Limb (tissue), 2 donors: ENCODE results near the gene NFATC1.
A peak's percentile ranks its signal among the peaks of the same experiment; 100 is the strongest.

Experiments used
- DNase-seq, 2 donors: peaks; one replicate each; pipeline ENCODE4 v3.0.0-alpha.2; 2016; ENCODE audit errors: extremely low spot score in 2 of 2

Gene NFATC1

DNA sequence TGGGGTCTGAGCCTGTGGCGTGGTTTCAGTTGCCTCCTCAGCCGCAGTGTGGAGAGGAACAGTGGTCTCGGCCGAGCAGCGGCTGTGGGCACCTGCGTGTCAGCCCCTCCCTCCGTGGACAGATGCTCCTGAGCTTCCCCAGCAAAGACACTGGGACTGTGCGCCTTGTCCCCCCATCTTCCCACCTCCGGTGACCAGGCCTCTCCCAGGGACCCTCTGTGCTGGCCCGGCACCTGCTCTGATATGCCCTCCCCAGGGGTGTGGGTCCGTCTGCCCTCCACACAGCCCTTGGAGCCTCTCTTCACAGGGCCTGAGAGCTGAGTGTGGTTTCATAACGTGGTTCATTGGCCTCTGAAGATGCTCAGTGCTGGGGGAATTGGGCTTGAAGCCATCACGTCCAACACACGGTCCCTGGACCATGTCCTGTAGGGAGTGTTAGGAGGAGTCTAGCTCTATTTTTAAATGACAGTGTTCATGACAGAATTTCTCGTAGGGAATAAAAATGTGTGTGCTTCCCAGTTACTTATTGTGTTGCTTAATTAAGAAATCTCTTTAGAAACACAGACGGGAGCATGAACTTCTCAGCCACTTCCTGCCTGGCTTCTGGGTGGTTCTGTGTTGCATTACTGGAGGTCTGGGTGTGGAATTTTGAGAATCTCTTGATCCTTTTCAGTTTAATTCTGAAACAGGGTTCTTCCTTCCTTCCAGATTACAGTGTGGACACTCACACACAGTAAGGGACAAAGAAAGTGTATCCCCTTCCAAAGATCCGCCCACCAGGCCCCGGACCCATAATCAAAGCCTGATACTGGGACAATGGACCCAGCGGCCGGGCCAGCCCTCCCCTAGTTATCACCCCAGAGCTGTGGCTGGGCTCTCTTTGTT is 110.7 kb downstream of the NFATC1 start:
- DNase-seq = peak in 1 of 2 donors; percentile 28

DNA sequence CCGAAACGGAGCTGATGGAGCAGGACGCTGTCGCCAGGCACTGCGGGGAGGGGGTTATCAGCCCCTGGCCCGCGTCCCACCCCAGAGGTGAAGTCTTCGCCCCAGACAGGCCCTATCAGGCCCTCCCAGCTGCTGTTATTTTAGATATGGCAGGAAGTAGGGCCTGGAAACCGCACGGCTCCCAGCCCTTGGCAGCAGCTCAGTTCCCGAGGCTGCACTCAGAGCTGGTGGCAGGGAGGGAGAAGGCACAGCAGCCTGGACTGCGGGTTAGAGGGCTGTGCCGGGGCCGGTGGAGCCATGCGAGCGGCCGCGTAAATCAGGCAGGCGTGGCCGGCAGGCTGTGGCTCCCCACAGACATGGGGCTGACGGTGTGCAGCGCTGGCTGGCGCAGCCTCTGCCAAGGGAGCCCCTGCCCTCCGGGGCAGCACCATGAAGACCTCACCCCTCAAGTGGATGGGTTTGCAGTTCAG is 111.4 kb downstream of the NFATC1 start:
- DNase-seq = peak; percentile 42 to 71

DNA sequence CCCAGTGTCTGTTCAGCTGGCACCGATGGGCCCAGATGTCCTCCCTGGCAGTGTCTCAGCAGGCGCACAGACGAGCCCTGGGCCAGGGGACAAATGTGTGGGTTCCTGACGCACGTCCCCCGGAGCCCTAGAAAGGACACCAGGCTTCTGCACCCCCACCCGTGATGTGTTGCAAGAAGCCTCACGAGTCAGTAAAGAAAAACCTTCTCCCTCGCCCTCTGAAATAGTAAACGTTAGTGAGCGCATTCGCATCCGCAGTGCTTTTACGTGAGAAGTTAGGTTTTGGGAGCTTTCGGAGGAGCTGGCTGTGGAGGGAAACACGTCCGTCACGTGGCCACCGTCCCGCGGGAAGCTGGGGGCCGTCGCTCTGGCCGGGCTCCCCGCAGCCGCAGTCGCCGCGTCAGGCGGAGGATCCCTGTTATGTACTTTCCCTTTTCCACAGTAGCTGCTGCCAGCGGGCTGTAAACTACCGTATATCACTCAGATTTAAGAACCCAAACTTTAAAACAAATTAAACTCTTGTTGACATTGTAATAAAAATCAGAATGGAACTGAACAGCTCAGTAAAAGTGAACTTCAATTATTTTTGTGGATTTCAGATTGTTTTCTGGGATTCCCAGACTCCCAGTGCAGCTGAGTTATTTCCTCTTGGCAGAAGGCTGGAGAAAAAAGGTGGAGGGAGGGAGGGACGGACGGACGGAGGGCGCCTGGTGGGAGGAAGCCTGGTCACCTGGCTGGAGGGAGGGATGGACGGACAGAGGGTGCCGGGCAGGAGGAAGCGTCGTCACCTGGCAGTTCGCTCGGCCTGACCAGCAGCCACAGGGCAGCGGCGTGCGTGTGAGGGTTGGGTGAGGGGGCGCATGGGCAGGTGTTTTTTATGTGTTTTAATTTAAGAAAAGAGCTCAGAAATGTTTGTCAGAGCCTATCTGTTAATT is 112.1 kb downstream of the NFATC1 start:
- DNase-seq = peak; percentile 67 to 85

DNA sequence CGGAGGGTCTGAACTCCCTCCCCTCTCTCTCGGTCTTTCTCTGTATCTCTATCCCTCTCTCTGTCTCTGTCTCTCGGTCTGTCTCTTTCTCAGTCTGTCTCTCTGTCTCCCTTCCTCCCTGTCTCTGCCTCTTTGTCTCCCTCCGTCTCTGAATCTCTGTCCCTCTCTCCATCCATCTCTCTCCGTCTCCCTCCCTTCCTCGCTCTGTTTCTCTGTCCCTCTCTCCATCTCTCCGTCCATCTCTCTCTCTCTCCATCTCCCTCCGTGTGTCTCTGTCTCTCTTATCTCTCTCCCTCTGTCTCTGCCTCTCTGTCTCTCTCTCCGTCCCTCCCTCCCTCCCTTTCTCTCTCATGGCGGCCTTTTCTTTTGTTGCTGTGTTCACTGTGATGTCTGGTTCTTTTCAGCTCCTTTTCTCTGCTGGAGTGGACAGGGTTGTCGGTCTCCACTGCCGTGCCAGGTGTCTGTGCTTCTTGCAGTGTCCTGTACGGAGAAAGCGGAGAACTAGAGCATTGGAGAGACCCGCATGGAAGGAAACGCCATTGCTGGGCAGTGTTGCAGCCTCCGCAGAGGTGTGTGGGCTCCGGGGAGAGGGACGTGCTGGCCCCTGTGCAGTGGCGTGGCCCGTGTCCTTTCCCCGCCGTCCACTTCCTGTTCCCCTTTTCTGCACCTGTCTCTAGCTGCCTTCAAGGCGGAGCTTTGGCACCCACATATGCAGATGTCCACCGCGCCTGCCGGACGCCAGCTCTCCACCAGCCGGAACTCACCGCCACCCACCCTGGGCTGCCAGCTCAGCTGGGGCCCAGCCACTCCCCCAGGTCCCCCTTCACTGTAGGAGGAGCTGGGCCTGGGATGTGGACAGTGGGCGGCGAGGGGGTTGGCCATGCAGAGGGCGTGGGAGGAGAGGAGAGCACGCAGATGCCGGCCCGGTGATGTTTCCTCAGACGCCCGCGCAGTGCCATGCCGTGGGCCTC is 113.1 kb downstream of the NFATC1 start:
- peak in 1 of 2 donors; percentile 20 for DNase-seq

DNA sequence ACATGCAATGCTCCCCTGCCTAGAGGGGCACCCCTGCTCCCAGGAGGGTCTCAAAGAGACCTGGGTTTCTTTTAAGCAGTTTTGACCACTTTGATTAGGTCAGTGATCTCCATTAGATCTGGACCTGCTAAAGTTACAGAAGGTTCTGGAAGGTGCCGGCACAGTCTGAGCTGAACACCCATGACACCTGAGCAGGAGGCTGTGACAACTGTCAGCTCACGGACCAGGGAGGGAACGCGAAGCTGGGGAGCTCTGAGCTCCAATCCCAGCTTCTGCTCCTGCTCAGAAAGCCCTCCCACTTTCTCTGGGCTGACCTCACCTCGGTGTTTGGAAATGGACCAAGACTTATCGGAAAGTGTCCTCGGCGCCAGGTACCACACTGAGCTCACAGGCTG is 113.8 kb downstream of the NFATC1 start:
- peak in 1 of 2 donors; percentile 21 for DNase-seq

DNA sequence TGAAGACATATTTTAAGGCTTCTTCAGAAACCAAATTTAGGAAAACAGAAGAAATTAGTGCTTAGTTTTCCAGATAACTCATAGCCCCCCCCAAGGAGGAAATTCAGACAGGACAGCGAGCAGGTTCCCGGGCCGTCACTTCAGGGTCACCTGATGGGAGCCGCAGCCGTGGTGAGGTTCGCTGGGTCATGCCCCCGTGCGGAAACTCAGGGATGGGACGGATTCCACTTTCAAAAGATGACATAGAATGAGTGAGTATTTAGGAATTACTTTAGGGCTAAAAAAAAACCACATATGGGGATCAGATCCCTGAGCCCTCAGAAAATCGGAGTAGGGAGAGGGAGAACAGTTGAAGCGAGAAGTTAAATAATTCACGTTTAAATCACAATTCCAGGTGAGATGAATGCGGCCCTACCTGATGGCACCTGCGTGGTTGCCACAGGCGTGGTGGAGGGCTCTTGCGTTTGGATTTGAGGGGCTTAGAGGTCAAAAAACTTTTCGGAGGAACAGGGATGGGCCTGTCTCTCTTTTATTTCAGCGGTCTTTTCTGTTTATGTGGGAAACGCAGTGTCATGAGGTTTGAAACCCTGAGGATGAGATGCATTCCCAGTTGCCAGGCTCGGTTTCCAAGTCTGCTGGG is 114.4 kb downstream of the NFATC1 start:
- DNase-seq = peak in 1 of 2 donors; percentile 8

DNA sequence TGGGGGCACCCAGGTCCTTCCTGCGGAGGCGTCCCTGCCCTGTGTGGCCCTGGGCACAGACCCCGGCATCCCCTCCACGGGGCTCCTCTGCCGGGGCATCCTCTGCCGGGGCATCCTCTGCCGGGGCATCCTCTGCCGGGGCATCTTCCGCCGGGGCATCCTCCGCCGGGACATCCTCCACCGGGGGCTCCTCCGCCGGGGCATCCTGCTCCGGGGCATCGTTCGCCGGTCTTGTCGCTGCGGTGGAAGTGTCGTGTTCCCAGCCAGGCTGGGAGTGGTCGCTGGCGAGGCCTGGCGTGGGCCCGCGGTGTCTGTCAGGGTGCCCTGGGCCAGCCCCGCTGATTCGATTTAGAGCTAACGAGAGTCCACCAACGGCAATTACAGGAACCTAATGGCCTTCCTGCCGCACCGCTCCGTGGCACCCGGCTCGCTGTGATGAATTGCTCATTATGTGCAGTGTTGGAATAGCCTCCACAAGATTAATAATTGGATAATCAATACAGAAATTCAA is 115.1 kb downstream of the NFATC1 start:
- DNase-seq = peak in 1 of 2 donors; percentile 20

DNA sequence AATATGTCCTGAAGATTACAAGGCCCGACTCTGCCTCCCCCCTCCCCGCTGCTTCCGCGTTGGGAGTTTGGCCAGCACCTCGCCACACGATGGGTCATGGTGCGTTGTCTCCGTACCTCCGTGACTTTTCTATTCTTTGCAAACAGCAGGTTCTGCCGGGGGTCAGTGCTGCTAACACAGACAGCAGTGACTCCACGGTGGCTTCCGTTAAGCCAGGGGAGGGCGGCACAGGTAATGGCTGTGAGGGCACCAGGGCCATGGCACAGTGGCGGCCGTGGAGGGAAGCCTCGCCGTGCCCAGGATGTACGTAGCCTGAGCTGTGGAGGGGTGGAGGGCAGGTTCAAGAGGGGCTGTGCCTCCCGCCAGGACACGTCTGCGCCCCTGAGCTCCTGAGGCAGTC is 115.5 kb downstream of the NFATC1 start:
- peak in 1 of 2 donors; percentile 23 for DNase-seq

DNA sequence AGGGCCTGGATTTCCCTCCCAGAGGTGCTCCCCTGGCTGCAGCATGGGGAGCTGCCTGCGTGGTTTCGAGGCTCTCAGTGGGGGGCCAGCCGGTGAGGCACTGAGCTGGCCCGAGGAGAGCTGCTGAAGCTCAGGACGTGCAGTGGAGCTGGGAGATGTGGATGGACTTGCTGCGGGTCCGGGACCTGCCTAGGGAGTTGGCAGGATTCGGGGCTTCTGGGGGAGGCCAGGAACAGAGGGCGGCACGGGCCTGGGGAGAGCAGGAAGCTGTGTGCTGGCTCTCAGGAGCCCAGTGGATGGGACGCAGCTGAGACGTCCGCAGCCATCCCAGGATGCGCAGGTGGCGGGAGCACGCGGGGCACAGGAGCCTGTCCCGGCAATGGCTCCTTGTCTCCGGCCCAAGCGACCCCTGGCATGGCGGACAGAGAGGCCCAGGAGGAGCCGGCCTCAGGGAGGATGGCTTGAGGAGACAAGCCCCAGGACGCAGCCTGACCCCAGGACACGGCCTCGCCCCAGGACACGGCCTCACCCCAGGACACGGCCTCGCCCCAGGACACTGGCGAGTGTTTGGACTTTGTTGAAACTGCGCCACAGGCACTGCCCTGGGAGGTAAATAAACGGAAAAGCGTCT is 116.1 kb downstream of the NFATC1 start:
- DNase-seq = peak in 1 of 2 donors; percentile 29

DNA sequence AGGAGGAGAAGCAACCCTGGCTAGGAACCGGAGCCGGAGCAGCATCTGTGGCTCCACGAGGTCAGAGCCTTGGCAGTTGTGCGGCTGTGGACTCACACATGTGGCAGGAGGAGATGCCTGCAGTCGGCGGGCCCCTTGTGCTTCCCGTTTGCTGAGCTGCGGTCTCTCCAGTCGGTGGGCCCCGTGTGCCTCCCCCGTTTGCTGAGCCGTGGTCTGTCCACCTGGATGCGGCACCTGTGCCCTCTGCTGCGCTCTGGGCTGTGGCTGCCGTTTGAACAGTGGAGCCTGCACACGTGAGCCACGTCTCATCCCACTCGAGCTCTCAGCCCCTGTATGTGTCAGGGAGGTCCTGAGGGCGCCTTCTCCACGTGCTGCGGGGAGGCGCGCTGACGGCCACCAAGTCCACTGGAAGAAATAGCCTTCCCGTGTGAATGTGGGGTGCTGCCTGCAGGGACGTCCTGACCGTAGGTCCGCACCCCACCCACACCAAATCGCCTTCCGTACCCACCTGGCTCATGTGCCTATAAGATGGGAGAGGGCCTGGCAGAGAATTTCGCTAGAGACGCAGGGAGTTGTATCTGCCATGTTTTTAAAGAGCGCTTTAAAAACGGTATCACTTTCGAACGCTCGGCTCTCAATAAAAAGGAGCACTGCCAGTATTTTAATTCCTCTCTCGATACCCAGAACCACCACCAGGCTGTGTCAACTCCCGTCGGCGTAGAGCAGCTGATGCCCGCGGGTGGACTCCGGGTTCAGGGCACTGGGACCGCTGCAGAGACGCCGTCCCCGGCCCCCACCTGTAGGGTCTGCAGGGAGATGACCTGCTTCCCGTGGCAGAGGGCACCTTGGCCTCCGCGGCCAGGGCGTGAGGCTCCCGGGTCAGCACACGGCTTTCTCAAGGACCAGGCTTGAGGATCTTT is 117.0 kb downstream of the NFATC1 start:
- DNase-seq = peak in 1 of 2 donors; percentile 19

DNA sequence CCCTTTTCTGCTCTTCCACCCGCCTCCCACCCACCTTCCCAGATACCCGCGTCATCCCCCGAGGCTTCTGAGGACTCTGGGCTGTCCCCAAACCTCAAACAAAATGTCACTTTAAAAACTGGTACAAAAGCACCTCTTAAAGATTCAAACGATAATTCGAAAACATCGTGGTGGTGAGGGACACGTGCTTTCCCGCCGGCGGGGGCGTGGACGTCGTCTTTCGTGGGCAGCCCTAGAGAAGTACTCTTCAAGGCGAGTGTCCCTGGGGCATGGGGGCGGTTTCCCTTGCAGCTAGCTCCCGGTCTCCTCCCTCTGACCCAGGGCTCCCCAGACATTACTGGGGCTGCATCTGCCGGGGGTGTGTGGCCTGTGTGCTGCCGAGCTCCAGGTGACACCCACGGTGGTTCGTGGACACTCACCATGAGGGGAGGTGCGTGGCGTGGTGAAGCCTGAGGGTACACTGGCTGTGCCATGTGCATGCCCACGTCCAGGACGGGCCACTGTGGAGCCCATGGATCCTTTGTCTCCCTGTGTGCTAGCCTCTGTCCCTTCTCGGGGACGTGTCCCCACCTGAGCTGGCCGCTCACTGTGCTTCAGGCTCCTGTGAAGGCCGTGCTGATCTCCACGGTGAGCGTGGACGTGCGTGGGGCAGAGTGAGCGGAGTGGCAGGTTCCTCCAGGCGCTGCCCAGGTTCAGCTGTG is 117.8 kb downstream of the NFATC1 start:
- DNase-seq = peak in 1 of 2 donors; percentile 21

DNA sequence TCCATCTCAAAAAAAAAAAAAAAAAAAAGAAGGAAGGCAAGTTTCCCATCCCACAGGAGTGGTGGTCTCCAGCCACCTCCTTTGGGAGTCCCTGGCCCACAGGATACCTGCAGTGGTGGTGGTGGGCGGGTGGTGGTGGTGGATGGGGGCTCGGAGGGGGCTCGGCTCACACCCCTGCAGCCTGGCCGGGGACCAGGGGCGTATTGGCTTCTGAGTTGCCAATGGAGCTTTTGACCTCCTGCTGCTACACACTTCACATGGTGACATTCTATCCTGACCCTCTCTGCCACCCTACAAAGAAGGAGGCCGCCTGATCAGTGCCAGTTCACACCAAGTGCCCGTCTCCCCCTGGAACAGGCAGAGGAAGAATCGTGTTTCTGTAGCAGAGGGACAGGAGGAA is 119.6 kb downstream of the NFATC1 start:
- DNase-seq = no peak

DNA sequence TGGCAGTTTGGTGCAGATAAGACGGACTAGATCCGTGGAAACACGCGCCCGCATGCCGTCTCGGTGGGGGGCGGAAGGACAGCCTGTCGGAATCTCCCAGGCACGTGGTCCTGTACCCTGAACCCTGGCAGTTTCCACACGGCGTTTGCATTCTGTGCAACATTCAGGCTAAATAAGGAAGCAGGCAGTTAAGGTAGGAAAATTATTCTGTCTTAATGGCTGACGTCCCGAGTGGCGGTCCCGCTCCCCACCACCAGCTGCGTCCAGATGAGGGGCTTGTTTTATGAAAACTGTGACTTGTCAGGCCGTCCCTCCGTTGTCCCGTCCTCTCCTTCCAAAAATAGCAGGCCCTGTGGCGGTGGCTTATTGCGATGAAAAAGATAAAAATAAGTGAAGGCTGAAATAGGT is 120.2 kb downstream of the NFATC1 start:
- DNase-seq = peak in 1 of 2 donors; percentile 40

DNA sequence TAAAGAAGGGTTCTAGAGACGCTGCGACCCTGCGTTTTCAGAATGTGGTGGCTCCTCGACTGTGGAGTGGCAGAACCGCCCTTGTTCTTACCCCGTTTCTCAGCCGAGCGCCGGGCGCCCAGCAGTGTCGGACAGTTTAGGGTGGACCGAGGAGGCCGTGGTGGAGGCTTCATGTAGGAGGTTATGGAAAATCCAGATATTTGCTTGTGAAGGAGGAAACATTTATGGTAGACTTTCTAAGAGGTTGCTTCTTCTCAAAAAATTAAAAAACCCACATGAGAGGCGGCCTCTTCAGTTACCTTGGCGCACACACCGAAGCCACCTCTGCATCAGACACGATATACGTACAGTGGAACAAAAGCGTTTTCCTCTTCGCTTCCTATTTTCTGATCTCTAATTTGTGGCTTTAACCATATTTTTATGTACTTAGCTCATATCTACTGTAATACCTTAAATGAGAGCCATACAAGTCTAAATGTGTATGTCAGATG is 120.8 kb downstream of the NFATC1 start:
- no peak for DNase-seq

DNA sequence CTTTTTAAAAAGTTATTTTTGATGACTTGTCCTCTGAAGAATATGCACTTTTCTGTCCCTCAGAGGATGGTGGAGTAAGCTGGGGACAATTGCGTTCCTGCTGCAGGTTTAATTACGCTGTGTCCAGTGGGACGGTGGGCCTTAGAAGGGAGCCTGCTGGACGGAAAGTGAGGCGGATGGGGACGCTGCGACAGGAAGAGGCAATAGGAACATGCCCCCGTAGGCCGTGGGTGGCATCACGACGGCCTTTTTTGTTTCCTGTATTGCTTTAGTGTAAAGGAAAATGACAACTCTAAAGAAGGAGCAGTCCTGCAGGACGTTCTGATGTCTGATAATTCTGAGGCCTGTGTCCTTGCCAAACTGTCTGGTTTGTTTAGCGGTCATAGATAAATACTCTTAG is 121.6 kb downstream of the NFATC1 start:
- peak in 1 of 2 donors; percentile 9 for DNase-seq

DNA sequence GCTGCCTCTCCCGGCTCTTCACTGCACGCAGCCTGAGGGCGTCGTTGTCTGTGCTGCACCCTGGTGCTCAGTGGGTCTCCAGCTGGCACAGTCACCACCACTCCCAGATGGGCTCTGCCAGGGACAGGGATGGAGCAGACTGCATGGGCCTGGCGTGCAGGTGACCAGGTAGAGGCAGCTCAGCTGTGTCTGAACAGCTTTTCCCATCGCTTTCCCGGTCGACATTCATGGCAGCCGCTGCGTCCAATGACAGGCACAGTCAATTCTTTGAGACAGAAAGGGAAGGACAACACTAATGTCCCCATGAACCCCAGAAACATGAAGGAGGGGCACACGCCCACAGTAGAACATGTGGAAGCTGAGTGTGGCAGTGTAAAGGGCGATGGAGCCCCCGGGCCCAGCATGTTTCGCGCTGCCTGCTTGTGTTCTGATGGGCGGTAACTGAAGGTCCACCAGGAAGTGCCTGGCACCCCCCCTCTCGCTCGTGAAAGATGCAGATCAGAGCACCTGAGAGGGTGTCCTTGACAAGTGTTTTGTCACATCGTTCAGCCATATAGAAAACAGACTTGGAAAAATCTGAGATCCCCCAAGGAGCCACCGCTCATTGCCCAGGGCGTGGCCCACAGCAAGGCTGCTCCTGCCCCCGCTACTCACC is 122.4 kb downstream of the NFATC1 start:
- peak in 1 of 2 donors; percentile 21 for DNase-seq

DNA sequence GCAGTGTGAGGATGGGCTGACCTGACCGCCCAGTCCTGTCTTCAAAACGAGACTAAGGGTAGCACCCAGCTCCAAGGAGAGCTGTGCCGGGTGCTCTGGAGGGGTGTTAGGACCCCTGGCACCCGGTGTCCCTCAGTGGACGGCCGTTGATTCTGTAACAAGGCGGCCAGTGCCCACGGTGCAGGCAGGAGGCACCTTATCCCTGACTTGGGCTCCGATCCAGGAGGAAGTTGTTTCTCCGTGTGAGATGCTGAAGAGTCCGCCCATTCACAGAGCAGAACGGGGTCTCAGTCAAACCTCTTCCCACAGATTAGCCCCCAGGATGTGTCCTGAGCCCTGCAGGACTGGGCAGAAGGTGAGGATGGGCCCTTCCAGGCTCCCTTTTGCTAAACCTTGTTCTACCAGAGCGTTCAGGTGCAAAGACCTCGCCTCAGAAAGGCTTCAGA is 123.0 kb downstream of the NFATC1 start:
- DNase-seq = peak in 1 of 2 donors; percentile 19
